Medulla oblongata (tissue), 1 donor: ENCODE data around the gene PTPRN2.
A peak's percentile ranks its signal among the peaks of the same experiment; 100 is the strongest.
"Not testable (repeated sequence)": the region's sequence is repeated elsewhere in the genome, so short reads cannot be mapped to it uniquely, and the experiment has no call there.

Experiments
- DNase-seq: peaks from one replicate; pipeline ENCODE4 v3.0.0-alpha.2; 2015; ENCODE audit errors: extremely low spot score

The PTPRN2 gene

DNA sequence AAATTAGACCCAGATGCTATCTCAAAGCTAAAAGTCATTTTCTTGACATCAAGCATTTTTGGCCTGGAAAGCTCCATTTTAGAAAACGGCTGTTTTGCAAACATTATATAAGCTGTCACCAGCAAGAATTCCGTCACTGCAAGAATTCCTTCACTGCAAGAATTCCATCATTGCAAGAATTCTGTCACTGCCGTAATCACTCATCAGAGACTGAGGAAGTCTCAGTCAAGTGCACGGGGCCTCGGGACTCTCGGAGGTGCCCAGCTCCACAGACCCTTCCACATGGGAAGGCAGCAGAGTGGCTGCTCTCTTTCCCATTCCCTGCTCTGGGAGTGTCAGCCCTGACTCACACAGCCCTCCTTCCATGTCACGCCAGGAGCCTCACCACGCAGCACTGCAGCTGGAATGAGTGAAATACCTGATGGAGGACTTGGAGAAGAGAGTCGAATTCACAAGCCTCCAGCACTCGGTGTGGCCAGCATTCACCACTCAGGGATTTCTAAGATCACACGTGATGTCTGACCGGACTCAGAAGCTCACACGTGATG is 168.3 kb downstream of the PTPRN2 start:
- no peak for DNase-seq

DNA sequence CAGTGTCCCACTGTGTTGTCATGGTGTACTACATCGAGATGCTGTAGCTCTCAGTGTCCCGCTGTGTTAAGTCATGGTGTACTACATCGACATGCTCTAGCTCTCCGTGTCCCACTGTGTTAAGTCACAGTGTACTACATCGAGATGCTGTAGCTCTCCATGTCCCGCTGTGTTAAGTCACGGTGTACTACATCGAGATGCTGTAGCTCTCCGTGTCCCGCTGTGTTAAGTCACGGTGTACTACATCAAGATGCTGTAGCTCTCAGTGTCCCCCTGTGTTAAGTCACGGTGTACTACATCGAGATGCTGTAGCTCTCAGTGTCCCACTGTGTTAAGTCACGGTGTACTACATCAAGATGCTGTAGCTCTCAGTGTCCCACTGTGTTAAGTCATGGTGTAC is 169.2 kb downstream of the PTPRN2 start:
- not testable (repeated sequence) for DNase-seq

DNA sequence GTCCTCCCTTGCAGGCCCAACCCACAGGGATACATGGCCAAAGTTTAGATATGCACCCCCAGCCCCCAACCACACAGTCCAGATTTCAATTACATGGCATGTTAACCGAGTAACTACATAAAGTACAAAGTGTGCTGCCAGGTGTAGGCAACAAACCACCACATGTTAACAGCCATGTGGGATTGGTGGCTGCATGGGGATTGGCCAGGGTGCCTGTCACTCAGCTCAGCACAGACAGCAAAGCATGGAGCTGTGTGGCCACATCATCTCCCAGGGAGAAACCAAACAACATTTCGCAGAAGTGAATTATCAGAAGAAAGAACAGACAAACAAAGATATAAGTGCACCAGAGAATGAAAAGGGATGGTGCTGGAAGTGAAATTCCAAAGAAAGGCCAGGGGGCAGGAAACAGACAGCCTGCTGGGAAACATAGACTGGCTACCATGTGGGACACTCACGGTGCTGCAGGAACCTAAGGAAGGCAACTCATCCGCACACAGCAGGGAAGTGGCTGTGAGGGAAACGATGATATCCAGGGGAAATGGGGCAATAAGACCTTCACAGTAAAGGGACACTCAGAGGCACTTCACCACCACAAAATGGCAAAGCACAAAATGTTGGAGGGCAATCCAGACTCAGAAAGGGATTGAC is 171.2 kb downstream of the PTPRN2 start:
- no peak for DNase-seq

DNA sequence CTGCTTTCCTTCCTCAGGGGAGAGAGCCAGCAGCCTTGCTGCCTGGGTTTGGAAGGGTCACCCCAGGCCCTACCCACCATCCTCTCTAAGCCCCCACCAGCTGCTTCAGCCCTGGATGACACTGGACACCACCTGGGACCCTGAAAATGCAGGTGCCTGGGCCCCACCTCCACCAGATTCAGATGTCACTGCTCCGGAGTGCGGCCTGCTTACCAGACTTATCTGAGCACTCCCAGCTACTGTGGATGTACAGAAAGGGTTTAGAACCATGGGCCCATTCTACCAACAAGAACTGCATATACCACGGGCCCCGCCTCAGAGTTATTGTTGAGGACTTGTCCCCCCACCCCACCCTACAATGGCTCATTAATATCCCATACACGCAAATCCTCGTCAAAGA is 172.3 kb downstream of the PTPRN2 start:
- no peak for DNase-seq

DNA sequence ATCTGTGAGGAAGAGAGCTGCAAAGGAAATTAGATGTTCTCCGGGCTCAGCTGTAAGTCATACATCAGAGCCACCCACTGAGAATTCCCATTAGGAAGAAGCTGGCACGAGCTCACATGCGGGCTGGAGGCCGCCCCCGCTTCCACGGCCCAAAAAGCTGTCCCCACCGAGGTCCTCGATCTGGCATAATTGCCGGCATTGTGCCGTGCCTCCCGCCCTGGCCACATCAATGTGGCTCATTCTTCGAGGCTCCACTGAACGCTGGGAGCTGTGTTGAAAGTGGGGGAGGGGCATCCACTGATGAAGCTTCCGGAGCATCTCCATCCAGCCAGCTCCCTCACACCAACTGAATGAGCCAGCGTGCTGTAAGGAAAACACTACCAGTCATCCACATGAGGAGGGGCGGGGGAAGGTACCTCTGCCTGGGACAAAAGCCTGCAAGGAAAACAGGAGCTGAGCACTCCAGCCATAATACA is 173.1 kb downstream of the PTPRN2 start:
- peak; percentile 95 for DNase-seq

DNA sequence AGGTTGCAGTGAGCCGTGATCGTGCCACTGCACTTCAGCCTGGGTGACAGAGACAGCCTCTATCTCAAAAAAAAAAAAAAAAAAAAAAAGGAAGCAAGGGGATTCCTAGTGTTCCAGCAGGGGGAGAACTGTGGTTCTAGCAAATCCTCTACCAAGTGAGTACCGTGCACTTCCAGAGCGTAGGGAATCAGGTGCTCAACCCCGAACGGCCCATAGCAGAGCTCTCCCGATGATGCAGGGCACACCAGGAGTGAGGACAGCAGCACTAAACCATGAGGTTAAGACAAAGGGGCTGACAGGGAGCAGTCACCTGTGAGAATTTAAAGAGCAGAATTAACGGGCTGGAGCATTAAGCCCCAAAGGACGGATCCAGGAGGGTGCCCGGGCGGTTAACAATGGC is 173.6 kb downstream of the PTPRN2 start:
- no peak for DNase-seq

DNA sequence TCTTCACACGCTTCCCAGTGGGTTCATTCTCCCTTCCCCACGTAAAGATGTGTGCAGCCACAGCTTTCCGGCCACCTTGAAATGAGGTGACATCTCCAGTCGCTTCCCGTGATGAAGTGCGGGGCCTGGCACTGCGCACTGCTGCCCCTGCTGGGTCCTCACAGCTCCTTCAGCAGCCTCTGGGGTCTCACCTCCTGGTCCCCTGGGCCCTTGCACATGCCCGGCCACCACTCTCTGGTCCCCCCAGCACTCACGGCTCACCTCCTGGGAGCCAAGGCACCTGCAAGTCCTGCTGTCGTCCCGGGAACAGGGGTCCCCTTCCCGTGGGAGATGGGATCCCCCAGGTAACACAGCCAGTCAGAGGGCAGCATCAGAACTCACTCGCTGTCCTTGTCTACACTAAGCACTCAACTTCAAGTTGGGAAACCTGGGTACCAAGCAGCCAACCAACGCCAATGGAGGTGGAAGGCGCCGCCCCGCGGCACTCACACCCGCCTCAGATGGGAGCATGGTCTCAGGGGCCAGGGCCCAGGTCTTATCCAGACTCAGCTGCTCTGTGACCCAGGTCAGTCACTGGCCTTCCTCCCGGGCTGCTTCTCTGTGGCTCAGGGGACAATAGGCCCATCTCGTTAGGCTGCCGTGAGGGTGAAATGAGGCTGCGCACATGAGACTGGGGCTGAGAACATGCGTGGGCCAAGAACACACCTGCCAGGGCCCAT is 176.2 kb downstream of the PTPRN2 start:
- no peak for DNase-seq

DNA sequence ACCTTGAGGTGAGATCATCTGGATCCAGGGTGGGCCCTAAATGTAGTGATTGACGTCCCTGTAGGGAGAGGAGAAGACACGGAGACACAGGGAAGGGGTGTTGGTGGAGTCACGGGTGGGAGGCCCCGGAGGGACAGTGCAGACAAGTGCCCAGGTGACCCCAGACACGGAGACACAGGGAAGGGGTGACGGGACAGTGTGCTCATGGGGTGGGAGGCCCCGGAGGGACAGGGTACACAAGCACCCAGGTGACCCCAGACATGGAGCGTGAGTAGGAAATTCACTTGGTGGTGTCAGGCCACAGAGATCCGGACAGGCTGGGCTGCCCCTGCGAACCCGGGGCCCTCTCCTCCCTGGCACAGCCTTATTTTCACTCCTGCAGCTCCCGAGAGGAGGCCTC is 176.9 kb downstream of the PTPRN2 start:
- no peak for DNase-seq

DNA sequence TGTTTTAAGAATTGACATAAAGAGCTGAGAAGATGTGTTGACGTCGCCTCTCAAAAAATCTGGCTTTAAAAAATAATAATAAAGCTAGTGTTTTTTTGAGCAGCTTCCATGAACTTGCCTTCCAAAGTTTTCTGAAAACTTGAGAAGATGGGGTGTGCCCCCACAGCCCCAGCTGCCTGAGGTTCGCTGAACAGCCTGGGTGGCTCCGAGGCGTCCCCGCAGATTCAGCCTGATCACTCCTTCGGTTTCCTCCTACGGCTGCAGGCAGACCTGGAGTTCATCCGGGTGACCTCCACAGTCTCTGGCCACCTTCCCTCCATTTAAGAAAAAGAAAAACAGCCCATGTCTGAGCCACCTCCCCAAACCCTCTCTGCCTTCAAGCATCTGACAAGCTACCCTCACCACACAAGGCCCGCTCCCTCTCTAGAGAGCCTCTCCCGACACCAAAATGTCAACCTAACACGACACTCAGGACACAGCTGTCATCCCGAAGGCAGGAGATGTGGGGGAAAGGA is 177.8 kb downstream of the PTPRN2 start:
- DNase-seq = no peak

DNA sequence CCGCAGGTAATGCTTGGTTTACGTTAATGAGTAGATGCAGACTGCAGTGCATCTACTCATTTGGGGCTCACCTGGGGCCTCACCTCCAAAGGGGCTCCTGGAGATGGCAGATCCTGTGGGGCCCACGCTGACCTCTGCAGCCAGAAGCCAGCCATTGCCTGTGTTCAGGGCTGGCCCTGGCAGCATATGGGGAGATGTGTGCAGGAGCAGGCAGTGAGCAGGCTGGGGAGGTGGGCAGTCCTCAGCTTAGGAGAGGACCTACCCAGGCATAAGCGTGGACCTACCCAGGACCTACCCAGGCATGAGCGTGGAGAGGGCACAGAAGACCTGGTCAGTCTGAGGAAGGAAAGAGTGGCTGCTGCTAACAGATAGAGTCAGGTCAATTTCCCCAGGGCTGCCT is 178.5 kb downstream of the PTPRN2 start:
- no peak for DNase-seq

DNA sequence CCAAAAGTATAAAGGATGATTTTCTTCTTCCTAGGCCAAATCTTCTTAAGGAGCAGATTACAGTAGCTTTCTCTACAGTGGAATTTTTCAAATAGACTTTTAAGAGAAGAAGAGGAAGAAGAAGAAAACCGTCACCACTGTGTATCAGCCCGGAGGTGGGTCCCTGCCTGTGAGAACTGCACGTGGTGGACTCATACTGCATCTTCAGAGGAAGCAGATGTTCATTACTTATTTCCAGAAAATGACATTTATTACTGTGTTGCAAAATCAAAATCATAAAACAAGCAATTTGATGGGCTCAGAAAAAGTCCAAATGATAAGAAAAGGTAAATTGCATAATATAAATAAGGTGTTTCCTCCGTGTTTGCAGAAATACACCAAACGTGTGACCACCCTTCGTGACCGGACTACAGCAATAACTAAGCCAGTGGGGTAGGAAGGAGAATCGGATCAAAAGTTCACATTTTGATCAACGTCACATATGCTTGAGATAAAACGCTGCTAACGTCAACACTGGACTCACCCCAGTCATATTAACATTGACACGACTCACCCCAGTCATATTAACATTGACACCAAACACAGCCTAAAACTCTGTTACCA is 179.2 kb downstream of the PTPRN2 start:
- DNase-seq = no peak

DNA sequence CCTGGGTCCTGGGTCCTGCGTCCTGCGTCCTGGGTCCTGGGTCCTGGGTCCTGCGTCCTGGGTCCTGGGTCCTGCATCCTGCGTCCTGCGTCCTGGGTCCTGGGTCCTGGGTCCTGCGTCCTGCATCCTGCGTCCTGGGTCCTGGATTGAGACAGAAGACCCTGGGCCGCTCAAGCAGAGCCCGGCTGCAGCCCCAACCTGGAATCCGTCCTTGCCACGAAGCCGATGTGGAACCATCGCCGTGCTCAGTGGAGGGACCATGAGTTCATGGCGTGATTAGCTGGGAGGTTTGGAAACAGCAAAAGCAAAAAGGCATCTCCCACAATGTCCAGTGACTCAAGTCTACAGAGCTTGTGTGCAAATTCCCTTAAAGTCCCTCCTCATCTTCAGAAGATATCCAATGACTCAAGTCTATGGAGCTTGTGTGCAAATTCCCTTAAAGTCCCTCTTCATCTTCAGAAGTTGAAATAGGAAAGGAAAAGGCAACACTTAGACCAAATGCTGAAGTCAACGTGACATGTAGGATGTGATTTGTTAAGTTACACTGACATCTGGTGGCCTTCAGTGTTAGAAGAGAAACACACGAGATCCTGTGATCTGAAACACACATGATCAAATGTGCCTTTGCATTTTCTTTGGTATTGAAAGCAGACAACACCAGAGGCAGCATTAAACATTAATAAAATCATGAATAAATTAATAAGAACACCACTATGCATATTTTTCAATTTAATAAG is 179.9 kb downstream of the PTPRN2 start:
- DNase-seq = peak; percentile 80

DNA sequence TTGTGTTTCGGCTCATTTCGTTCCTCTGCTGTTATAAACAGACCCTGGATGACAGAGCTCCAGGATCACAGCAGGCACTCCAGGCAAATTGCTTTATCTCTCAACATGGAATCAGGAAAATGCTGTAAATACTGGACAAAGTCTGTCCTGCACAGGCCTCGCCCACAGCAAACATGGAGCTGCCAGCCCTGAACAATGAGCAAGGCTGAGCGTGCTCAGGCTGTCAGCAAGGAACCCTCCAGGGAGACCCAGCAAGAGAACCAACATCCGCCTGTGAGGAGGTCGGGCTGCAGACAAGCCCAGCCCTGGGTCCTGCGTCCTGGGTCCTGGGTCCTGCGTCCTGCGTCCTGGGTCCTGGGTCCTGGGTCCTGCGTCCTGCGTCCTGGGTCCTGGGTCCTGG is 180.8 kb downstream of the PTPRN2 start:
- no peak for DNase-seq

DNA sequence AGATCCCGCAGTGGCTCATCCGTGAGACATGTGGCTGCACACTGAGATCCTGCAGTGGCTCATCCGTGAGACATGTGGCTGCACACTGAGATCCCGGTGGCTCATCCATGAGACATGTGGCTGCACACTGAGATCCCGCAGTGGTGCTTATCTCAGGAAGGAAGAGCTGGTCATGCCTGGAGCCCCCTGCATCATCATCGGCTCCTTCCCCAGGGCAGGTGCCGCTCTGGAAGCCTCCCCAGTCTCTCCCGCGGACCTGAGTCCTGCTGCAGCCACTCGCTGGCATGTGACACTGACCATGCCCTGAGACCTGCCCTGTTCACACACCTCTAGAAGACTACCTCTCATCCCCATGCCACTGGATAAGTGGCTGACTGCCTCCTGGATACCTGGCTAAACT is 181.3 kb downstream of the PTPRN2 start:
- no peak for DNase-seq

DNA sequence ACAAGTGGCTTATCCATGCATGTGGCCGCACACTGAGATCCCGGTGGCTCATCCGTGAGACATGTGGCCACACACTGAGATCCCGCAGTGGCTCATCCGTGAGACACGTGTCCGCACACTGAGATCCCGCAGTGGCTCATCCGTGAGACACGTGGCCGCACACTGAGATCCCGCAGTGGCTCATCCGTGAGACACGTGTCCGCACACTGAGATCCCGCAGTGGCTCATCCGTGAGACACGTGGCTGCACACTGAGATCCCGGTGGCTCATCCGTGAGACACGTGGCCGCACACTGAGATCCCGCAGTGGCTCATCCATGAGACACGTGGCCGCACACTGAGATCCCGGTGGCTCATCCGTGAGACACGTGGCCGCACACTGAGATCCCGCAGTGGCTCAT is 181.9 kb downstream of the PTPRN2 start:
- not testable (repeated sequence) for DNase-seq

DNA sequence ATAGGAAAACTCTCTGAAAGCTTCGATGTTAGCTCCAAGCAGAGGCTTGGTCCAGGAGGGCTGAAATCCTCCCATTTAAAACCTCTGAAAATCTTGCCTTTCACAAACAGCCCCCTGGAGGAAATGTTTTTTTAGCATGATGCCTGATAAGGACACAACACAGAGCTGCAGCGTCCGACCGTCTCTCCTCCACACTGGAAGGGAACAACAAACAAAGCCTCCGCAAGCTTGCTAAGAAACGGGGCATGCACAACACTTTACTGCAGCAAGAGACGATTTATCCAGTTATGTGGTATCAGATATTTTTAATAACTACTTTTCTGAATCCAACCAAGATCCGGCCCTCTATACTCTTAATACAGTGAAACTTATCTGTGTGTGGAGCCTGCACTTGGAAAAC is 182.3 kb downstream of the PTPRN2 start:
- DNase-seq = no peak

DNA sequence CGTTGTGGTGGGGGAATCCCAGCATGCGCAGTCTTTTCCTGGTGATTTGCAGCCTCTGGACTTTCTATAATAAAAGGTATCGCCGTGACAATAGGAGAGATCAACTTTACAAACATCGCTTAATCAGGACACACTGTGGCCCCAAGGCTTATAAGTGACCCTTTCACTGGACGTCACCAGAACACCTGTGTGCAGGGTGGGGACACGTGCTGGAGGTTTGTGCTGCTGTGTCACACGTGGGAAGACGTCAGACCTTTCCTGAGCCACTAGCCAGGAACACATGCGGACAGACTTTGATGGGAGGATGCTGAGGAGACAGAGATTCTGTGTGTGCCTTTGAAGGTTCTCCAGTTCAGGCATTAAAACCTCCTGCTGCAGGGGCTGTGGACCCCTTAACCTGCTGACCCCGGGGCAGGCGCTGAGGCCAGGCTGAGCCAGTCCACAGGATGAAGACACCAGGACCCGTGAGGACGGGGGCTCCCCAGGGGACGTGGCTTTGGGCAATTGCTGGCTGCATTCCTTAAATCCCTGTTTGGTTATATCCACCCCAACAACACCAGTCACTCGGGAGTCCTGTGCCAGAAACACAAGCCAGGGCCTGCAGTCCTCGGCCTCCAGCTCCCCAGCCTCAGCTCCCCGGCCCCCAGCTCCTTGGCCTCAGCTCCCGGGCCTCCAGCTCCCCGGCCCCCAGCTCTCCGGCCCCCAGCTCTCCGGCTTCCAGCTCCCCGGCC is 183.4 kb downstream of the PTPRN2 start:
- no peak for DNase-seq

DNA sequence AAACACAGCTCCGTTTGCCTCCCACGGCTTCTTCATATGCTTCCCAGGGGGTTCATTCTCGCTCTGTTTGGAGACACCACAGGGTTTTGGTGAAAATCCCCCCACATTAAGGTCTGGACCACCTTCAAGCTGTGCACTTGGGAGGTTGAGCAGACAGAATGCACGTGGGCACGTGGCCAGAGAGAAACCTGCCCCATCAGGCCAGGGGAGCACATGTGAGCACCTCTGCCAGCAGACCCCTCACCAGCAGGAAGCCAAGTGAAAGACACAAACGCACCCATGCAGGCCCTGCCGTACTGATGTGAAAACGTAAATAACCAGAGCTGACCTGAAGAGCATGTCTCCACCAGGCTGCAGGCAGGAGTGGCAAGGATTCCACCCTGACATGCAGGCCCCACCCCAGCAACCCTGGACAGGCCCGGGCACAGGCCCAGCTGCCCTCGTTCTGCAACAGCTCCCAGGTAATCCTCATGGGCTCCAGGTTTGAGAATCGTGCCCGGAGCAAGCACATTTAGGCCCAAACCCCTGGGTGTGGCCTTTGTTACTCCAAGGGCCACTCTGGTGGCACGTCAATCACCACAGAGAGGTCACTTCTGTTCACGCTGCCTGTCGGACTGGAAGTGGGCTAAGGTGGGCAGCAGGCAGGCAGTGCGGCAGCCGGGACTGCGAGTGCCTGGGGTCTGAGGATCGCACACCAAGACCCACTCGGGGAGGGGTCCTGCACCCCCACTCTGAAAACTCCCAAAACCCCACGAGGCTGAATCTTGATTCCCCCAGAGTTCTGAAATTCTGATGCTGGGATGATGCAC is 184.4 kb downstream of the PTPRN2 start:
- DNase-seq = no peak

DNA sequence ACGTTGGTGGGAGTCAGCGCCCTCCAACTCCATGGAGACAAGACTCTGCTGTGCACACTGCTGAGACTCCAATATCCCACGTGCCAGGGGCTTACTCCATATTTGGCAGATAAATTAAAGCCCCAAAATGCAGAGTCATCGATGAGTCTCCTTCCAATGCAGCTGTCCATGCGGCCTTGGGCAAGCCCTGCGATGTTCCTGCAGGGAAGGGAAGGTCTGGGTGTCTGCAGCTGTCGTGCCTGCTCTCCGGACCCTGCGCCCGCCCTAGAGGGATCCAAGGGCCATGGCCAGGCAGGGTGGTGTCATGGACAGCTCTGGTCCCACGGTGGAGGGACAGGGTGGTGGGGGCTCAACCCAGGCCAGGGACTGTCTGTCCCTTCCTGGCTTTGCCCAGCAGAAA is 185.2 kb downstream of the PTPRN2 start:
- no peak for DNase-seq

DNA sequence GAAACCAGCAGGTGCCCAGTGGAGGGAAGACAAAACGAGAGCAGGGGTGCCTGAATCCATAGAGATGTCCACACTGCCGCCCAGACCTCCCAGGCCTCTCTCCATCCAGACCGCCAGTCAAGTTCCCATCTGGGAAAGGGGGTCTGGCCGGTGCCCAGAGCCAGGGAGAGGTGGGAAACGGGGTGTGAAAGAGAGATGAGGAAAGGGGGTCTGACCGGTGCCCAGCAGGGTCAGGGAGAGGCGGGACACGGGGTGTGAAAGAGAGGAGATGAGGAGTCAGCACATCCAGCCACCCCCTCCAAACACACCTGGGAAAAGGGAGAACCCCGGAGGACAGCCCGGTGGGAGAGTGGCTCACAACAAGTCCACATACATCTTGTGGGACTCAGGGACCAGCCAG is 185.8 kb downstream of the PTPRN2 start:
- DNase-seq = no peak
